WTC11 (cell line): ENCODE results near the gene DBNL. TPM values are rescaled to one million over a fixed set of nuclear protein-coding genes. Genes with fewer than 3 reads are reported as not detected.

ENCODE experiments used
- ATAC-seq: fragments of 200-7000 bp; cut with Tn5 transposase; 2 replicates; pipeline ENCODE4 v1.10.0; 2021; ENCODE audit warnings: mild to moderate bottlenecking, moderate library complexity
- CTCF ChIA-PET: fragments of 300-600 bp; sonication (Branson Sonifier 250); formaldehyde crosslinking; loops from one replicate; lab custom pipeline; 2021; ENCODE audit warnings: antibody characterized with exemption; lab: Charles Lee
- POLR2A ChIA-PET: fragments of 350-600 bp; sonication (Branson Sonifier 250); formaldehyde crosslinking; loops from one replicate; lab custom pipeline; 2021; ENCODE audit warnings: antibody characterized with exemption; lab: Charles Lee
- DNase-seq: peaks from one replicate; pipeline ENCODE4 v3.0.0; 2021; ENCODE audit warnings: low spot score
- H3K27ac Mint-ChIP-seq: 2 replicates; pipeline ENCODE4 v1.8.0; 2021; ENCODE audit warnings: mixed read lengths
- H3K27me3 Mint-ChIP-seq: 2 replicates; pipeline ENCODE4 v1.8.0; 2021; ENCODE audit warnings: low read depth, mild to moderate bottlenecking, moderate library complexity, mixed read lengths
- H3K36me3 Mint-ChIP-seq: 2 replicates; pipeline ENCODE4 v1.8.0; 2021; ENCODE audit warnings: mixed read lengths
- H3K4me1 Mint-ChIP-seq: 2 replicates; pipeline ENCODE4 v1.8.0; 2022; ENCODE audit warnings: mixed read lengths
- H3K4me3 Mint-ChIP-seq: 2 replicates; pipeline ENCODE4 v1.8.0; 2021; ENCODE audit warnings: mild to moderate bottlenecking, moderate library complexity, mixed read lengths
- H3K9me3 Mint-ChIP-seq: 2 replicates; pipeline ENCODE4 v1.8.0; 2021; ENCODE audit warnings: mixed read lengths
- CBFB ChIP-seq: sonication (generic); formaldehyde crosslinking; IDR thresholded peaks from 2 replicates; pipeline ENCODE4 v1.8.1; 2022; ENCODE audit warnings: mild to moderate bottlenecking, low read depth, missing genetic modification reagents
- FOXJ3 ChIP-seq: sonication (generic); formaldehyde crosslinking; IDR thresholded peaks from 2 replicates; pipeline ENCODE4 v1.9.0; 2021; ENCODE audit warnings: missing genetic modification reagents, mild to moderate bottlenecking, borderline replicate concordance
- SMAD4 ChIP-seq: sonication (generic); formaldehyde crosslinking; IDR thresholded peaks from 2 replicates; pipeline ENCODE4 v1.8.0; 2022; ENCODE audit warnings: mild to moderate bottlenecking, missing genetic modification reagents
- TCF7 ChIP-seq: sonication (generic); formaldehyde crosslinking; IDR thresholded peaks from 2 replicates; pipeline ENCODE4 v1.8.0; 2022; ENCODE audit warnings: mild to moderate bottlenecking, low read depth, missing genetic modification reagents, moderate library complexity
- ZNF138 ChIP-seq: sonication (generic); formaldehyde crosslinking; conservative IDR thresholded peaks from 2 replicates; pipeline ENCODE4 v1.8.1; 2022; ENCODE audit warnings: mild to moderate bottlenecking, moderate library complexity, missing genetic modification reagents
- ZNF263 ChIP-seq: sonication (generic); formaldehyde crosslinking; IDR thresholded peaks from 2 replicates; pipeline ENCODE4 v1.8.1; 2022; ENCODE audit warnings: low read depth, mild to moderate bottlenecking, moderate library complexity, missing genetic modification reagents
- ZNF671 ChIP-seq: fragments of 250-450 bp; sonication (Bioruptor Pico); IDR thresholded peaks from 2 replicates; pipeline ENCODE4 v1.8.0; 2021; ENCODE audit warnings: mild to moderate bottlenecking
- total RNA-seq: library from RNA; stranded (reverse); gene quantifications from 3 replicates; pipeline ENCODE4 v1.2.3, GENCODE V29; 2021
- TF ChIP-seq, protein P1 (sequence below): sonication (generic); formaldehyde crosslinking; IDR thresholded peaks from 2 replicates; pipeline ENCODE4 v1.8.1; 2023; ENCODE audit warnings: mild to moderate bottlenecking, missing genetic modification reagents, moderate library complexity
- TF ChIP-seq, protein P2 (sequence below): fragments of 250-450 bp; sonication (Bioruptor Pico); IDR thresholded peaks from 2 replicates; pipeline ENCODE4 v1.9.0; 2021; ENCODE audit warnings: mild to moderate bottlenecking
- TF ChIP-seq, protein P3 (sequence below): sonication (generic); formaldehyde crosslinking; IDR thresholded peaks from 2 replicates; pipeline ENCODE4 v1.8.0; 2022; ENCODE audit warnings: missing genetic modification reagents
- TF ChIP-seq, protein P4 (sequence below): fragments of 250-450 bp; sonication (Bioruptor Pico); IDR thresholded peaks from 2 replicates; pipeline ENCODE4 v2.1.2; 2022; ENCODE audit warnings: mild to moderate bottlenecking, moderate library complexity
- TF ChIP-seq, protein P5 (sequence below): sonication (generic); formaldehyde crosslinking; IDR thresholded peaks from 2 replicates; pipeline ENCODE4 v1.8.1; 2022; ENCODE audit warnings: mild to moderate bottlenecking, missing genetic modification reagents, moderate library complexity, borderline replicate concordance
- TF ChIP-seq, protein P6 (sequence below): fragments of 250-450 bp; sonication (Bioruptor Pico); IDR thresholded peaks from 2 replicates; pipeline ENCODE4 v1.9.0; 2021; ENCODE audit warnings: moderate library complexity, mild to moderate bottlenecking, inconsistent platforms, borderline replicate concordance

Gene DBNL
- total RNA-seq, 1 experiment from 2014 or later: 36.1 TPM

DNA sequence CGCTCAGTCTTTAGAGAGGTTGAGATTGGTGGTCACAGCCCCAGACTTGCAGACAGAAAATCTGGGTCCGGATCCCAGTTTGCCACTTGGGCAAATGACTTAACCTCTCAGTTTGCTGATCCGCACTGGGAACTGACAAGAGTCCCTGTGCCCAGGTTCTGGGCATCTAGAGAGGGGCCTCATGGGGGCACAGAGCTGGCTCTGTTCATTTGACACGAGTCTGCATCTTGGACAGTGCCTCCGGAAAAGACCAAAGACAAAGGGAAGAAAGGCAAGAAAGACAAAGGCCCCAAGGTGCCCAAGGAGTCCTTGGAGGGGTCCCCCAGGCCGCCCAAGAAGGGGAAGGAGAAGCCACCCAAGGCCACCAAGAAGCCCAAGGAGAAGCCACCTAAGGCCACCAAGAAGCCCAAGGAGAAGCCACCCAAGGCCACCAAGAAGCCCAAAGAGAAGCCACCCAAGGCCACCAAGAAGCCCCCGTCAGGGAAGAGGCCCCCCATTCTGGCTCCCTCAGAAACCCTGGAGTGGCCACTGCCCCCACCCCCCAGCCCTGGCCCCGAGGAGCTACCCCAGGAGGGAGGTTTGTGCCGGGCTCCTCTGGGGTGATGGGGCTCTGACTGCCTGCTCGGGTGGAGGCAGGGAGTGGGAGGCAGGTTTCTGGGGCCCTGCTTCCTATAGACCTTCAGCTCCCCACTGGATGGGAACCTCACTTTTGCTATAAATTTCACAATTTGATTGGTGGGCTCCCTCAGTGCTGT is 62.0 kb downstream of the DBNL start:
- Mint-ChIP-seq H3K36me3 (peaks cover 2% of the 10 kb centered on the region; the same call in 1 of the 2 replicates), H3K4me3 (no peak overlapping the region), H3K27me3 (peaks cover 24% of the 10 kb centered on the region), H3K9me3 (no peaks in the 10 kb centered on the region), H3K4me1 (peaks cover 12% of the 10 kb centered on the region), H3K27ac (no peak overlapping the region)
- ATAC-seq (no peak), DNase-seq (no peak)
- ChIA-PET CTCF (interaction anchor here (2.2 kb wide), 1 partner anchor 90 kb away, joined by 13 read pairs; no protein-coding TSS in a partner anchor), POLR2A (no interaction called here)
- TF ChIP-seq CBFB: no peak
- no peak for TF ChIP-seq FOXJ3 (CRISPR knock-in tag)
- TF ChIP-seq, protein P1, sequence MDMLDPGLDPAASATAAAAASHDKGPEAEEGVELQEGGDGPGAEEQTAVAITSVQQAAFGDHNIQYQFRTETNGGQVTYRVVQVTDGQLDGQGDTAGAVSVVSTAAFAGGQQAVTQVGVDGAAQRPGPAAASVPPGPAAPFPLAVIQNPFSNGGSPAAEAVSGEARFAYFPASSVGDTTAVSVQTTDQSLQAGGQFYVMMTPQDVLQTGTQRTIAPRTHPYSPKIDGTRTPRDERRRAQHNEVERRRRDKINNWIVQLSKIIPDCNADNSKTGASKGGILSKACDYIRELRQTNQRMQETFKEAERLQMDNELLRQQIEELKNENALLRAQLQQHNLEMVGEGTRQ (CRISPR knock-in tag): no peak
- no peak for TF ChIP-seq ZNF138 (CRISPR knock-in tag)
- TF ChIP-seq TCF7 (CRISPR knock-in tag): no peak
- TF ChIP-seq ZNF263: no peak

DNA sequence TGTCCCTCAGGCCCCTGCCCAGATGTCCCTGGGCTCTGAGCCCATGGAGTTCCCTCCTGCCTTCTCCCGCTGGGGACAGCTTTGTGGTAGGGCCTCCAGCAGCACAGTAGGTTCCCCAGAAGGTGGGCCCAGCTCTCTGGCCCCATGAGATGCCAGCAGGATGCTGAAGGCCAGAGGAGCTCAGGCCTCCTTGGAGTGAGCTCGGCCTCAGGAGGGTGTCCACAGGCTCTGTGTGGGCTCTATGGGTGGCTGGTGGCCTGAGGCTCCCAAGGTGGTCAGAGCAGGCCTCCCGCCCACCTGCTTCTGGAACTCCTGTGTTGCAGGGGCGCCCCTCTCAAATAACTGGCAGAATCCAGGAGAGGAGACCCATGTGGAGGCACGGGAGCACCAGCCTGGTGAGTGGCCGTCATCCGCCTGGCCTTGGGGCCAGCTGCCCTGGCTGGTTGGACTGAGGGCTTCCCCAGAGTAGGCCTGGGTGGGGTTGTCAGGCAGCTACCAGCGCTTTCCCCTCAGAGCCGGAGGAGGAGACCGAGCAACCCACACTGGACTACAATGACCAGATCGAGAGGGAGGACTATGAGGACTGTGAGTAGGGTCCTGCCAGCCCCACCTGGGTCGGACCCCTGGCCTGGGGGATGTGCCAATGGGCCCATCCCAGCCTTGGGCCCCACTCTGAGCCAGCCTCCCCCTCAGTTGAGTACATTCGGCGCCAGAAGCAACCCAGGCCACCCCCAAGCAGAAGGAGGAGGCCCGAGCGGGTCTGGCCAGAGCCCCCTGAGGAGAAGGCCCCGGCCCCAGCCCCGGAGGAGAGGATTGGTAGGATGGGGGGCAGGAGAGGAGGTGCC is 62.8 kb downstream of the DBNL start:
- no peak overlapping the region for H3K4me3 Mint-ChIP-seq
- H3K9me3 Mint-ChIP-seq: no peaks in the 10 kb centered on the region
- TF ChIP-seq SMAD4: no peak
- TF ChIP-seq, protein P2, sequence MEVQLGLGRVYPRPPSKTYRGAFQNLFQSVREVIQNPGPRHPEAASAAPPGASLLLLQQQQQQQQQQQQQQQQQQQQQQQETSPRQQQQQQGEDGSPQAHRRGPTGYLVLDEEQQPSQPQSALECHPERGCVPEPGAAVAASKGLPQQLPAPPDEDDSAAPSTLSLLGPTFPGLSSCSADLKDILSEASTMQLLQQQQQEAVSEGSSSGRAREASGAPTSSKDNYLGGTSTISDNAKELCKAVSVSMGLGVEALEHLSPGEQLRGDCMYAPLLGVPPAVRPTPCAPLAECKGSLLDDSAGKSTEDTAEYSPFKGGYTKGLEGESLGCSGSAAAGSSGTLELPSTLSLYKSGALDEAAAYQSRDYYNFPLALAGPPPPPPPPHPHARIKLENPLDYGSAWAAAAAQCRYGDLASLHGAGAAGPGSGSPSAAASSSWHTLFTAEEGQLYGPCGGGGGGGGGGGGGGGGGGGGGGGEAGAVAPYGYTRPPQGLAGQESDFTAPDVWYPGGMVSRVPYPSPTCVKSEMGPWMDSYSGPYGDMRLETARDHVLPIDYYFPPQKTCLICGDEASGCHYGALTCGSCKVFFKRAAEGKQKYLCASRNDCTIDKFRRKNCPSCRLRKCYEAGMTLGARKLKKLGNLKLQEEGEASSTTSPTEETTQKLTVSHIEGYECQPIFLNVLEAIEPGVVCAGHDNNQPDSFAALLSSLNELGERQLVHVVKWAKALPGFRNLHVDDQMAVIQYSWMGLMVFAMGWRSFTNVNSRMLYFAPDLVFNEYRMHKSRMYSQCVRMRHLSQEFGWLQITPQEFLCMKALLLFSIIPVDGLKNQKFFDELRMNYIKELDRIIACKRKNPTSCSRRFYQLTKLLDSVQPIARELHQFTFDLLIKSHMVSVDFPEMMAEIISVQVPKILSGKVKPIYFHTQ: no peak
- CTCF ChIA-PET: no interaction called here
- ATAC-seq (no peak), DNase-seq (no peak)
- H3K27ac Mint-ChIP-seq: no peak overlapping the region
- POLR2A ChIA-PET: no interaction called here
- H3K27me3 Mint-ChIP-seq: peaks cover 21% of the 10 kb centered on the region
- H3K36me3 Mint-ChIP-seq: peaks cover 2% of the 10 kb centered on the region; the same call in 1 of the 2 replicates
- H3K4me1 Mint-ChIP-seq: peaks cover 14% of the 10 kb centered on the region

DNA sequence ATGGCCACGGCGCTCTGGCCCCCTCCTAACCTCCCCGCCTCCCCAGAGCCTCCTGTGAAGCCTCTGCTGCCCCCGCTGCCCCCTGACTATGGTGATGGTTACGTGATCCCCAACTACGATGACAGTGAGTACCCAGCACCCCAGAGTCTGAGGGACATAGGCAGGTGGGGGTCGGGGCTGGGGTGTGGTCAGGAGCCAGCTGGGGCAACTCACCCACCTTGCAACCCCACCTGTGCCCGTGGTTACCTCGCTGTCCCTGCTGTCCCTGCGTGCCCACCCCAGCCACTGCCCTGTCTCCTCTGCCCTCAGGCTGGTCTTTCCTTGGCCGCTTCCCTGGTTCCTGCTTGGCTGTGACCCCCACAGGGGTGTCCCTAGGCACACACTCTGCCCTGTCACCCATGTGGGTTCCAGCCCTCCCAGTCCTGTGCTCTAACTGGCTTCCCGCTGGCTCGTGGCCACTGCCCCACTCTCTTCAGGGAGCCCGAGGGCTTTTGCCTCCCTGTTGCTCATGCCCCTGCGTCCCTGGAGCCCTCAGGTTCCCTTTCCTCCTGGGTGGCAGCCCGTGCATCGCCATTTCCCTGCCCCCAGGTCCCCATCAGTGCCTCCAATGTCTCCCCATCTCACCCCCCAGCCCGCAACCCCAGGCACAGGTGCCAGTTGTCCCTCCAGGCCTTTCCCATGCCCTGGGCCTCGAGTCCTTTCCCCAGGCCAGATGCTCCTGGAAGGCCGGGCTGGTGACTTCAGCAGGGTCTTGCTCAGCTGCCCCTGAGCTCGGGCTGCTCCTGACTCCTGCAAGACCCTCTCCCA is 63.7 kb downstream of the DBNL start:
- DNase-seq (no peak), ATAC-seq (no peak)
- CTCF ChIA-PET: no interaction called here
- Mint-ChIP-seq H3K4me3 (no peak overlapping the region), H3K9me3 (no peaks in the 10 kb centered on the region), H3K36me3 (peaks cover 2% of the 10 kb centered on the region; the same call in 1 of the 2 replicates), H3K4me1 (peaks cover 14% of the 10 kb centered on the region), H3K27ac (no peak overlapping the region), H3K27me3 (peaks cover 14% of the 10 kb centered on the region)
- POLR2A ChIA-PET: no interaction called here
- TF ChIP-seq CBFB (no peak), ZNF671 (CRISPR knock-in tag) (no peak), TCF7 (CRISPR knock-in tag) (no peak)
- TF ChIP-seq, protein P3, sequence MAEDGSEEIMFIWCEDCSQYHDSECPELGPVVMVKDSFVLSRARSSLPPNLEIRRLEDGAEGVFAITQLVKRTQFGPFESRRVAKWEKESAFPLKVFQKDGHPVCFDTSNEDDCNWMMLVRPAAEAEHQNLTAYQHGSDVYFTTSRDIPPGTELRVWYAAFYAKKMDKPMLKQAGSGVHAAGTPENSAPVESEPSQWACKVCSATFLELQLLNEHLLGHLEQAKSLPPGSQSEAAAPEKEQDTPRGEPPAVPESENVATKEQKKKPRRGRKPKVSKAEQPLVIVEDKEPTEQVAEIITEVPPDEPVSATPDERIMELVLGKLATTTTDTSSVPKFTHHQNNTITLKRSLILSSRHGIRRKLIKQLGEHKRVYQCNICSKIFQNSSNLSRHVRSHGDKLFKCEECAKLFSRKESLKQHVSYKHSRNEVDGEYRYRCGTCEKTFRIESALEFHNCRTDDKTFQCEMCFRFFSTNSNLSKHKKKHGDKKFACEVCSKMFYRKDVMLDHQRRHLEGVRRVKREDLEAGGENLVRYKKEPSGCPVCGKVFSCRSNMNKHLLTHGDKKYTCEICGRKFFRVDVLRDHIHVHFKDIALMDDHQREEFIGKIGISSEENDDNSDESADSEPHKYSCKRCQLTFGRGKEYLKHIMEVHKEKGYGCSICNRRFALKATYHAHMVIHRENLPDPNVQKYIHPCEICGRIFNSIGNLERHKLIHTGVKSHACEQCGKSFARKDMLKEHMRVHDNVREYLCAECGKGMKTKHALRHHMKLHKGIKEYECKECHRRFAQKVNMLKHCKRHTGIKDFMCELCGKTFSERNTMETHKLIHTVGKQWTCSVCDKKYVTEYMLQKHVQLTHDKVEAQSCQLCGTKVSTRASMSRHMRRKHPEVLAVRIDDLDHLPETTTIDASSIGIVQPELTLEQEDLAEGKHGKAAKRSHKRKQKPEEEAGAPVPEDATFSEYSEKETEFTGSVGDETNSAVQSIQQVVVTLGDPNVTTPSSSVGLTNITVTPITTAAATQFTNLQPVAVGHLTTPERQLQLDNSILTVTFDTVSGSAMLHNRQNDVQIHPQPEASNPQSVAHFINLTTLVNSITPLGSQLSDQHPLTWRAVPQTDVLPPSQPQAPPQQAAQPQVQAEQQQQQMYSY: no peak
- TF ChIP-seq, protein P4, sequence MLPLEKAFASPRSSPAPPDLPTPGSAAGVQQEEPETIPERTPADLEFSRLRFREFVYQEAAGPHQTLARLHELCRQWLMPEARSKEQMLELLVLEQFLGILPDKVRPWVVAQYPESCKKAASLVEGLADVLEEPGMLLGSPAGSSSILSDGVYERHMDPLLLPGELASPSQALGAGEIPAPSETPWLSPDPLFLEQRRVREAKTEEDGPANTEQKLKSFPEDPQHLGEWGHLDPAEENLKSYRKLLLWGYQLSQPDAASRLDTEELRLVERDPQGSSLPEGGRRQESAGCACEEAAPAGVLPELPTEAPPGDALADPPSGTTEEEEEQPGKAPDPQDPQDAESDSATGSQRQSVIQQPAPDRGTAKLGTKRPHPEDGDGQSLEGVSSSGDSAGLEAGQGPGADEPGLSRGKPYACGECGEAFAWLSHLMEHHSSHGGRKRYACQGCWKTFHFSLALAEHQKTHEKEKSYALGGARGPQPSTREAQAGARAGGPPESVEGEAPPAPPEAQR (CRISPR knock-in tag): no peak
- TF ChIP-seq, protein P5, sequence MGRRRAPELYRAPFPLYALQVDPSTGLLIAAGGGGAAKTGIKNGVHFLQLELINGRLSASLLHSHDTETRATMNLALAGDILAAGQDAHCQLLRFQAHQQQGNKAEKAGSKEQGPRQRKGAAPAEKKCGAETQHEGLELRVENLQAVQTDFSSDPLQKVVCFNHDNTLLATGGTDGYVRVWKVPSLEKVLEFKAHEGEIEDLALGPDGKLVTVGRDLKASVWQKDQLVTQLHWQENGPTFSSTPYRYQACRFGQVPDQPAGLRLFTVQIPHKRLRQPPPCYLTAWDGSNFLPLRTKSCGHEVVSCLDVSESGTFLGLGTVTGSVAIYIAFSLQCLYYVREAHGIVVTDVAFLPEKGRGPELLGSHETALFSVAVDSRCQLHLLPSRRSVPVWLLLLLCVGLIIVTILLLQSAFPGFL (CRISPR knock-in tag): no peak
- TF ChIP-seq, protein P6, sequence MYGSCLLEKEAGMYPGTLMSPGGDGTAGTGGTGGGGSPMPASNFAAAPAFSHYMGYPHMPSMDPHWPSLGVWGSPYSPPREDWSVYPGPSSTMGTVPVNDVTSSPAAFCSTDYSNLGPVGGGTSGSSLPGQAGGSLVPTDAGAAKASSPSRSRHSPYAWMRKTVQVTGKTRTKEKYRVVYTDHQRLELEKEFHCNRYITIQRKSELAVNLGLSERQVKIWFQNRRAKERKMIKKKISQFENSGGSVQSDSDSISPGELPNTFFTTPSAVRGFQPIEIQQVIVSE: no peak
